Retinal pigment epithelial cell (primary cell): ENCODE results near the gene EPHA1.
A peak's percentile ranks its signal among the peaks of the same experiment; 100 is the strongest.

Experiments used
- DNase-seq: peaks from one replicate; pipeline ENCODE4 v3.0.0-alpha.2; 2010; ENCODE audit warnings: low read depth
- H3K4me3 ChIP-seq: 2 replicates; pipeline ENCODE4 v1.5.1; 2011; ENCODE audit warnings: mild to moderate bottlenecking, low read length, control low read depth, moderate library complexity
- TF ChIP-seq, protein P1 (sequence below): conservative IDR thresholded peaks from 2 replicates; pipeline ENCODE4 v1.5.1; 2011; ENCODE audit warnings: low read depth, low read length, control low read depth, inconsistent platforms

Gene EPHA1

GRCh38 chr7:143391462-143392404 lies 16.9 kb downstream of the EPHA1 start:
- peak overlapping the region; percentile 7 for H3K4me3 ChIP-seq
- peak; percentile 70 for DNase-seq
- TF ChIP-seq, protein P1, sequence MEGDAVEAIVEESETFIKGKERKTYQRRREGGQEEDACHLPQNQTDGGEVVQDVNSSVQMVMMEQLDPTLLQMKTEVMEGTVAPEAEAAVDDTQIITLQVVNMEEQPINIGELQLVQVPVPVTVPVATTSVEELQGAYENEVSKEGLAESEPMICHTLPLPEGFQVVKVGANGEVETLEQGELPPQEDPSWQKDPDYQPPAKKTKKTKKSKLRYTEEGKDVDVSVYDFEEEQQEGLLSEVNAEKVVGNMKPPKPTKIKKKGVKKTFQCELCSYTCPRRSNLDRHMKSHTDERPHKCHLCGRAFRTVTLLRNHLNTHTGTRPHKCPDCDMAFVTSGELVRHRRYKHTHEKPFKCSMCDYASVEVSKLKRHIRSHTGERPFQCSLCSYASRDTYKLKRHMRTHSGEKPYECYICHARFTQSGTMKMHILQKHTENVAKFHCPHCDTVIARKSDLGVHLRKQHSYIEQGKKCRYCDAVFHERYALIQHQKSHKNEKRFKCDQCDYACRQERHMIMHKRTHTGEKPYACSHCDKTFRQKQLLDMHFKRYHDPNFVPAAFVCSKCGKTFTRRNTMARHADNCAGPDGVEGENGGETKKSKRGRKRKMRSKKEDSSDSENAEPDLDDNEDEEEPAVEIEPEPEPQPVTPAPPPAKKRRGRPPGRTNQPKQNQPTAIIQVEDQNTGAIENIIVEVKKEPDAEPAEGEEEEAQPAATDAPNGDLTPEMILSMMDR: no peak

DNA sequence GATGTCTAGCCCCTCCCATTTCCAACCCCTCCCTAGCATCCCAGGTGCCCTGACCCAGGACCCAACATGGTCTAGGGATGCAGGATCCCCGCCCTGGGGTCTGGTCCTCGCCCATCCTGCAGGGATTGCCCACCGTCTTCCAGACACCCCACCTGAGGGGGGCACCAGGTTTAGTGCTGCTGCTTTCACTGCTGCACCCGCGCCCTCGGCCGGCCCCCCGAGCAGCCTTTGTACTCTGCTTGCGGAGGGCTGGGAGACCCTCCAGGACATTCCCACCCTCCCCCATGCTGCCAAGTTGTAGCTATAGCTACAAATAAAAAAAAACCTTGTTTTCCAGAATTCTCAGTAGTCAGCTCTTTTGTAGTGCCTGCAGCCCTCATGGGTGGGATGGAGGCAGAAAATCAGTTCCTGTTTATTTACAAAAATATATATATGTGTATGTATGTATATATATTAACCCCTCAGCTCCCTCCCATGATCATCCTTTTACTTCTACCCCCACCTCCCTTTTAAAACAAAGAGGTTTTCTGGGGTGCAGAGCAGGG lies 17.8 kb downstream of the EPHA1 start:
- no peak overlapping the region for H3K4me3 ChIP-seq
- DNase-seq: no peak
- TF ChIP-seq, protein P1: no peak

GRCh38 chr7:143390104-143390772 lies 18.4 kb downstream of the EPHA1 start:
- no peak overlapping the region for H3K4me3 ChIP-seq
- TF ChIP-seq, protein P1: no peak
- no peak for DNase-seq

DNA sequence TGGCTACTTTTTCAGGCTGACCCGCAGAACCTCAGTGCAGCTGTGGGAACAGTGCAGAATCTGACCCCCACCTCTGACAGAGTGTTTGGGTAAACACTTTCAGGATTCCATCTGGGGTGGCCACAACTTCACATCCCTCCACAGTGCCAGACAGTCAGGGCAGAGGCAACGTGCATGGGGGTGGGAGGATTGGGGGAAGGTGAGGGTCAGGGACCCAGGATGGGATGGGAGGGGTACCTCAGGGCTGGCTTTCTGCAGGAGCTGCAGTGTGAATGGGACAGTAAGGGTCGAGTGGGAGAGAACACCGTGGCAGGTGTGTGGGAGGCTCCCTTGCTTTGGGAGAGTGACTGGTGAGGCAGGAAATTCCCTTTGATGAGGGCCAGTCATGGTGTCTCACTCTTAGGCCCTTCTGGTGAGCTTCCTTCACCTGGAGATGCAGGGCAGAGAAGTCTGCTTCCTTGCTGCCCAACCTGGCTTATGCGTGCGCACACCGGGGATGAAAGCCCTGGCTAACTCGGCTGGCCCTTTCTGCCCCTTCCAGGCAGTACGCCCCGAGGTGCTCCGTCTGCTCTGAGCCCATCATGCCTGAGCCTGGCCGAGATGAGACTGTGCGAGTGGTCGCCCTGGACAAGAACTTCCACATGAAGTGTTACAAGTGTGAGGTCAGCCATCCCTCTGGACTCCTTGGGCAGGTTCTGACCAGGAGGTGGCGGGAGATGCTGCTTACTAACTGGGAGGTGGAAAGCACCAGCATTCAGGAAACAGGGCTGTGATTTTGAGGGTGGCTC lies 19.1 kb downstream of the EPHA1 start:
- TF ChIP-seq, protein P1: no peak
- H3K4me3 ChIP-seq: no peak overlapping the region
- no peak for DNase-seq

DNA sequence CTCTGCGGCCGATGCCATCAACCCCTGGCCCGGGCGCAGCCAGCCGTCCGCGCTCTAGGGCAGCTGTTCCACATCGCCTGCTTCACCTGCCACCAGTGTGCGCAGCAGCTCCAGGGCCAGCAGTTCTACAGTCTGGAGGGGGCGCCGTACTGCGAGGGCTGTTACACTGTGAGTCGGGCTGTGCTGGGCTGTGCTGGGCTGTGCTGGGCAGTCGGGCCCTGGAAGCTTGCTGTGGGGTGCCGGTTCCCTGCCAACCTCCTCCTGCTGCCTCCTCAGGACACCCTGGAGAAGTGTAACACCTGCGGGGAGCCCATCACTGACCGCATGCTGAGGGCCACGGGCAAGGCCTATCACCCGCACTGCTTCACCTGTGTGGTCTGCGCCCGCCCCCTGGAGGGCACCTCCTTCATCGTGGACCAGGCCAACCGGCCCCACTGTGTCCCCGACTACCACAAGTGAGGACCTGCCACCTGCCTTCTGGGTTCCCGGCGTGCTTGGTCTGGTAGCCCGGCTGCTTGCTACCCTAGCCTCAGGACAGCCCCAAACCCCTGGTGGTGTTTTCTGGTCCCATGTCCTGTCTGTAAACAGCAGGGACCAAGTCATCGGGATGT lies 20.1 kb downstream of the EPHA1 start:
- TF ChIP-seq, protein P1: no peak
- DNase-seq: no peak
- H3K4me3 ChIP-seq: no peak overlapping the region

GRCh38 chr7:143388051-143388450 lies 20.6 kb downstream of the EPHA1 start:
- TF ChIP-seq, protein P1: no peak
- H3K4me3 ChIP-seq: no peak overlapping the region
- DNase-seq: no peak
